Measurements from ENCODE around the gene CCR5AS.
A peak's percentile ranks its signal among the peaks of the same experiment; 100 is the strongest.

Gene CCR5AS

GRCh38 chr3:46372492-46373359 is 34.1 kb downstream of the CCR5AS start:
- TF ChIP-seq, protein P1, sequence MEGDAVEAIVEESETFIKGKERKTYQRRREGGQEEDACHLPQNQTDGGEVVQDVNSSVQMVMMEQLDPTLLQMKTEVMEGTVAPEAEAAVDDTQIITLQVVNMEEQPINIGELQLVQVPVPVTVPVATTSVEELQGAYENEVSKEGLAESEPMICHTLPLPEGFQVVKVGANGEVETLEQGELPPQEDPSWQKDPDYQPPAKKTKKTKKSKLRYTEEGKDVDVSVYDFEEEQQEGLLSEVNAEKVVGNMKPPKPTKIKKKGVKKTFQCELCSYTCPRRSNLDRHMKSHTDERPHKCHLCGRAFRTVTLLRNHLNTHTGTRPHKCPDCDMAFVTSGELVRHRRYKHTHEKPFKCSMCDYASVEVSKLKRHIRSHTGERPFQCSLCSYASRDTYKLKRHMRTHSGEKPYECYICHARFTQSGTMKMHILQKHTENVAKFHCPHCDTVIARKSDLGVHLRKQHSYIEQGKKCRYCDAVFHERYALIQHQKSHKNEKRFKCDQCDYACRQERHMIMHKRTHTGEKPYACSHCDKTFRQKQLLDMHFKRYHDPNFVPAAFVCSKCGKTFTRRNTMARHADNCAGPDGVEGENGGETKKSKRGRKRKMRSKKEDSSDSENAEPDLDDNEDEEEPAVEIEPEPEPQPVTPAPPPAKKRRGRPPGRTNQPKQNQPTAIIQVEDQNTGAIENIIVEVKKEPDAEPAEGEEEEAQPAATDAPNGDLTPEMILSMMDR (IDR thresholded peaks at IDR 0.05), result peak in 2 of 4 experiments; percentile 15 to 25
- TF ChIP-seq POLR2A (IDR thresholded peaks at IDR 0.05), result no peak
- DNase-seq, result no peak
- Histone ChIP-seq H3K4me3 (no peak overlapping the region), H3K27me3 (no peaks in the 10 kb centered on the region), H3K27ac (no peak overlapping the region), H3K36me3 (no peaks in the 10 kb centered on the region), H3K4me1 (no peaks in the 10 kb centered on the region), H3K9me3 (no peaks in the 10 kb centered on the region)
- intact Hi-C loops (cut with DNase I; ENCODE audit: low total_unique reads), result no loop called here

GRCh38 chr3:46371519-46372340 is 35.1 kb downstream of the CCR5AS start:
- Histone ChIP-seq H3K4me3 (no peak overlapping the region), H3K27me3 (no peaks in the 10 kb centered on the region), H3K27ac (no peak overlapping the region), H3K36me3 (no peaks in the 10 kb centered on the region), H3K9me3 (no peaks in the 10 kb centered on the region), H3K4me1 (no peaks in the 10 kb centered on the region)
- no peak for DNase-seq
- no peak for TF ChIP-seq POLR2A (IDR thresholded peaks at IDR 0.05)
- TF ChIP-seq, protein P1 (IDR thresholded peaks at IDR 0.05), result no peak
- intact Hi-C loops (cut with DNase I; ENCODE audit: low total_unique reads), result no loop called here

DNA sequence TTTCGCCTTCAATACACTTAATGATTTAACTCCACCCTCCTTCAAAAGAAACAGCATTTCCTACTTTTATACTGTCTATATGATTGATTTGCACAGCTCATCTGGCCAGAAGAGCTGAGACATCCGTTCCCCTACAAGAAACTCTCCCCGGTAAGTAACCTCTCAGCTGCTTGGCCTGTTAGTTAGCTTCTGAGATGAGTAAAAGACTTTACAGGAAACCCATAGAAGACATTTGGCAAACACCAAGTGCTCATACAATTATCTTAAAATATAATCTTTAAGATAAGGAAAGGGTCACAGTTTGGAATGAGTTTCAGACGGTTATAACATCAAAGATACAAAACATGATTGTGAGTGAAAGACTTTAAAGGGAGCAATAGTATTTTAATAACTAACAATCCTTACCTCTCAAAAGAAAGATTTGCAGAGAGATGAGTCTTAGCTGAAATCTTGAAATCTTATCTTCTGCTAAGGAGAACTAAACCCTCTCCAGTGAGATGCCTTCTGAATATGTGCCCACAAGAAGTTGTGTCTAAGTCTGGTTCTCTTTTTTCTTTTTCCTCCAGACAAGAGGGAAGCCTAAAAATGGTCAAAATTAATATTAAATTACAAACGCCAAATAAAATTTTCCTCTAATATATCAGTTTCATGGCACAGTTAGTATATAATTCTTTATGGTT is 35.9 kb downstream of the CCR5AS start, which contains the start of gene CCR5:
CCR5 (plus strand) TSS at position 108 of the 680 bp plus-strand sequence. CDS start 1,957 bp downstream, outside the sequence.
- TF ChIP-seq POLR2A (IDR thresholded peaks at IDR 0.05), result no peak
- TF ChIP-seq, protein P1 (IDR thresholded peaks at IDR 0.05), result no peak
- DNase-seq, result no peak
- intact Hi-C loops (cut with DNase I; ENCODE audit: low total_unique reads), result no loop called here
- Histone ChIP-seq H3K4me1 (no peaks in the 10 kb centered on the region), H3K27ac (no peak within 1 kb of the TSS), H3K27me3 (no peaks in the 10 kb centered on the region), H3K9me3 (no peaks in the 10 kb centered on the region), H3K4me3 (no peak within 1 kb of the TSS), H3K36me3 (no peaks in the 10 kb centered on the region)

- no peaks in the 10 kb centered on the region for H3K9me3 ChIP-seq
- intact Hi-C loops (cut with DNase I; ENCODE audit: low total_unique reads), result no loop called here
- TF ChIP-seq, protein P1 (IDR thresholded peaks at IDR 0.05), result no peak
- no peak for TF ChIP-seq POLR2A (IDR thresholded peaks at IDR 0.05)
- H3K27me3 ChIP-seq, result no peaks in the 10 kb centered on the region
- DNase-seq, result no peak
- H3K27ac ChIP-seq, result no peak overlapping the region
- H3K36me3 ChIP-seq, result no peaks in the 10 kb centered on the region
- no peaks in the 10 kb centered on the region for H3K4me1 ChIP-seq
- no peak overlapping the region for H3K4me3 ChIP-seq
Observed at GRCh38 chr3:46369675-46370132, 37.2 kb downstream of the CCR5AS start.

All from uterus (tissue), 3 donors.